TTC549 (cell line): ENCODE results near the gene CLK3.
"Not testable (repeated sequence)": the region's sequence is repeated elsewhere in the genome, so short reads cannot be mapped to it uniquely, and the experiment has no call there.

Experiments
- FAIRE-seq: peaks from 2 replicates; lab custom pipeline; 2012; peaks lifted over from hg19 to GRCh38; lab: Jason Lieb, UNC

The CLK3 gene

DNA sequence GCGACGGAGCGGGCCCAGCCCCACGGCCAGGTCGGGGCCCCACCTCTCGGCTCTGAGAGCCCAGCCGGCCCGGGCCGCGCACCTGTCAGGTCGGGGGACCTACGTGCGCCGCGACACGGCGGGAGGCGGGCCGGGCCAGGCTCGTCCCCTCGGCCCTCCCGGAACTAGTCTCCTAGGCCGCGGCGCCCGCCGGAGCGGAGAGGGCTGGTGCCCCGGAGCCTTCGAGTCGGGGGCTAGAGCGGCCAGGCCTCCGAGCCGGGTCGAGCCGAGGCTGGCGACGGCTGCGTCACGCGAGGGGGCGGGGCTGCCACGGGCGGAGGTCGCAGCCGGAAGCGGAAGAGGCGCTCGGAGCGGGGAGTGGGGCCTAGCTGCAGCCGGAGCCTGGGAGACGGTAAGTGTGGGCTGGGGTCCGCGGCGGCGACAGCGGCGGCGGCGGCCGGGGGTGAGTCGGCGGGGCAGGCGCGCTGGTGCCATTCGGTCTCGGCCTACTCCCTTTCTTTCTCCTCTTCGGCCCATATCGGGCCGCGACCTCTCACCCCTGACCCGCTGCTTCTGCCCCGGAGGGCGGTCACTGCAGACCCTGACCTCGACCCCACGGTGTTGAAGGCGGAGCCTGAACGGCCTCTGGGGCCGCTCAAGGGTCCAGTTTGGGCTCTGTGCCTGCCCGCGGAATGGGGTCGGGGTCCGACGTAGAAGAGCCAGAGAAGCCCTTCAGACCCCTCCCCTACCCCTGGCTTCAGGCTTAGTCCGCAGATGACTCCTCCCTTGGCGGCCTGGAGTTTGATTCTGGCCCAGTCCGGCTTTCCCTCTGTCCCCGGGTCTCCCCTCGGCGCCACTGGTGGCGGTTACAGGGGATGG is at the start of gene CLK3:
Gene CLK3 (plus strand): TSS at position 329 of the 858 bp plus-strand sequence. CDS start 3,361 bp downstream, outside the sequence.
- FAIRE-seq = no peak

DNA sequence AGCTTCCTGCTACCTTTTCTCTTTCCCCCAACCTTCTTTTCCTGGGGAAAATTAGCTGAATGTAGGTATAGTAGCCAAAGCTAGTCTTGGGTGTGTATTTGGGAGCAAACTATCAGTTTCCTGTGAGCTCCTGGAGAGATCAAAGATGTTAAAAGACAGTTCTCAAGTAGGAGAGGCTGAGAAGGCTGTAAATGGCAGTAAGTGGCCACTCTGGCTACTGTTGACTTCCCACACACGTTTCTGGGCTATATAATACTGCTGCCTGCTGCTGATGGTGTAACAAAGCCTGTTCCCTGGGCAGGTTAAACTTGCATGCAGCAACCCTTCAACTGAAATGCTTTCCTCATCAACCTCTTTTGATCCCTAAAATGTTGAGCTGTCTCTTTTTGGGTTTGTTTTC is 47.0 kb upstream of the CLK3 start:
- FAIRE-seq = no peak

DNA sequence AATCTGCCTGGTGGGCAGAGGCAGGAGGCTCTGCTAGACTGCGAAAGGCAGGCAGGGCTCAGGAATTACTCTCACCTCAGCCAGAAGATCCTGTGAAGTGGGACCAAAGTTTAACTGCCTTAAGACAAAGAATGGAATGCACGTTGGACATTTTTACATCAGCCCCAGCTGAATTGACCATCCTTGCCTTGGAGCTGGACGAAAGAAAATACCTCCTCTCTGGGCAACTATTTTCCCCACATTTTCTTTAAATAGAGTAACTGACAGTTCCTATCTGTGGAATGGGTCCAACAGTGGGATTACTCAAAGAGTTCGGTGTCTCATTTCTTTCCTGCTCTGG is 45.9 kb upstream of the CLK3 start:
- no peak for FAIRE-seq

DNA sequence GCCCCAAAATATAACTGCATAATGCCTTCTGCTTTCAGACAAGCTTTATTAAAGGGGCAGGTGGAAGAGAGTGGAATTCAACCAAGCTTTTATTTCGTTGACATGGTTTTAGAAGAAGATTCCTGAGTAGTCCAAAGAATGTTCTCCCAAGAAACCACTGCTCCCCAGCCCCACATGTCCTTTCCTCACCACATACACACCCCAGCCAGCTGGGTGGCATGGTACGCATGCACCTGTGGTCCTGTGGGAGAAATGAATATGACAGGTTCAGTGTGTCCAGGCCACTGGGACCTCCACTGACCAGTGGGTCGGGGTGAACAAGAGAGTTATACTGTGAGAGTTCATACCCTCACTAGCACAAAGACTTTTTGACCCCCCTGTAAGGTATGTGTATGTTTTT is 44.4 kb upstream of the CLK3 start:
- FAIRE-seq = no peak

DNA sequence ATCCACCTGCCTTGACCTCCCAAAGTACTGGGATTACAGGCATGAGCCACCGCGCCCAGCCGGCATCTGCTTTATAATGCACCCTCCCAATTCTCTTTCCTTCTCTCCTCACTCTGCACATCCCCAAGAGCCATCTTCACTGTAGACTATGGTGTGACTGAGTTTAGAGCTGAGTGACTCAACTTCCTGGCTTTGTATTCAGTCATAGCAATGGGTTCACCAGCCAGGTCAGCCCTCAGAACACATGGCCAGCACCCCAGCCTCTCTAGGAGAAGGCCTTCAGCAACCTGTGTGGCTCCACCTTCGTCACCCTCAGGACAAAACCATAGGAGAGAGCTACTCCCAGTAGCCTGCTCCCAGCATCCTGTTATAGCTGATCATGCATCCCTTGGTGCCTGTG is 41.6 kb upstream of the CLK3 start:
- no peak for FAIRE-seq

DNA sequence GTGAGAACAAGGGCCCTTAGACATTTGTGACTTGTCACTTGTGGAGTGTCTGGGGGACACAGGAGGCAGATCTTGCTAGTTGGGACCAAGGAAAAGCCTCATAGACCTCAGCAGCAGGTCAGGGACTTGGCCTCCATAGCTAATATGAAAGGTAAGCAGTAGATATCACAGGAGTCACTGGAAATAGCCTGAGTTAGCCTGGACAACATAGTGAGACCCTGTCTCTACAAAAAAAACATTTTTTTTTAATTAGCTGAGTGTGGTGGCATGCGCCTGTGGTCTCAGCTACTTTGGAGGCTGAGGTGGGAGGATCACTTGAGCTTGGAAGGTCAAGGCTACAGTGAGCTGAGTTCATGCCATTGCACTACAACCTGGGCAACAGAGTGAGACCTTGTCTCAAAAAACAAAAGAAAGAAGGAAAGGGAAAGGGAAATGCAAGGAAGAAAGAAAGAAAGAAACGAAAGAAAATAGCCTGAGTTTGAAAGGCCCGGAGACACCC is 37.1 kb upstream of the CLK3 start:
- FAIRE-seq = no peak

DNA sequence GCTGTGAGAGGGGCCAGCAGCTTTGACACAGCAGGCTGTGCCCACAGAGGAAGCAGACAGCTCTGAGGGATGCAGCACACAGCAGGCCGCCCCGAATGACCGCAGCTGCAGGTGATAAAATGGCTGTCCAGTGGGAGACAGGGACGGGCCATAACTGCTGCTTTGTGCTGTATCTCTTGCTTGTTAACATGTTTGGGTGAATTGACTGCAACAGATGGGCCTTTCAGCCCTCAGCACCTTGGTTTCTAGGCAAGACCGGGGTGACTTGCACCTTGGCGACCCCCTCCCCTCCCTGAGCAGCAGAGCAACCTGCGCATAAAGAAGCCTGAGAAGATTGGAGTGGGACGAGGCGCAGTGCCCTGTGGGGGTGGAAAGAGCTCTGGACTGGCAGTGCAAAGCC is 36.6 kb upstream of the CLK3 start:
- FAIRE-seq = no peak

DNA sequence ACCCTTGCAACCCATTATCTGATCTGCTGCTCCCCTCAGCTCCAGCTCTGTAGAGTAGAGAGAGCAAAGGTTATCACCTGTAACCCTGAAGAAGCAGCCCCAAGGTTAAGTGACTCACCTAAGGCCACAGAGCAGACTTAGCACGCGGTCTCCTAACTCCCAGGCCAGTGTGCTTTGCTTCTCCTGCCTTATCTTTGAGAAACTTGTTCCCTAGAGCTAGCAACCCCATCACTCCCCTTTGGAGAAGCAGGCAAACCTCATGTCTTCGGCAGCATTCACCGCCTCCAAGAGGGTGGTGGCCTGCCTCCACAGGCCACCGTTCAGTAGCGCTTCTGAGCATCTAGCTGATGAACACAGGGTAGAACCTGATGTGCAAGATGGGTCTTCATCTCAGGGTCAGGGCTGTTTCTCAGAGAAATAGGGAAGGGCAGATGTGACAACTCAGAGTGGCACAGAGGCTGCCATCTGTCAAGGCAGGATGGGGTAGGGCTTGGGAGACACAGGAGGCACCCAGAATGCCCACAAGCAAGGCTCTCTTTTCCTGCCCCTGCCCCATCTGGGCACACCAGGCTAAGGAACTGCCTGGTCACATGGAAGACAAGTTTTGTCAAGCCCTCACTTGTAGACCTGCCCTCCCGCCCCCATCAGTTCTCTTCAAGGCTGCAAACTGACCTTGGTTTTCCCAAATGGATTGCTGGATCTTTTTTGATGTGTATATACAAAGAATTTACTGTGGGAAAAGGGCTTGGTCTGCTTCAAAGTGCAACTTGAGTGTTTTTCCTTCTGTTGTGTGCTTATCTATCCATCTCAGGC is 34.9 kb upstream of the CLK3 start:
- FAIRE-seq = no peak

DNA sequence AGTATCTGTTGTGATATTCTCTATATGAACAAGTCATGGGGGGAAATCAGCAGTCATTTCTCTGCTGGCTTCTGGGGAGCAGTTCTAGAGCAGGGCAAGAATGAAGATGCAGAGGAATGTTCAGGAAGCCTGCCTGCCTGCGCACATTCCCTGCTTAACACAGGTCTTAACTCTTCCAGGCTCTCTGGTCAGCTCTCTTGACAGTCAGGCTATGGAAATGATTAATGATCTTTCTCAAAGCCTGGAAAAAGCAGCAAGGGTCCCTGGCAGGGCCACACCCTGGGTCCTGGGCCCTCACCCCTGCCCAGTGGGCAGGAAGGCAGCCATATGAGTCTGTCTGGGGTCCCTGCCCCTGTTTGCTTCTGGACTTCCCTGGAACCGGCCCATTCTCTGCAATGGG is 31.4 kb upstream of the CLK3 start:
- no peak for FAIRE-seq

DNA sequence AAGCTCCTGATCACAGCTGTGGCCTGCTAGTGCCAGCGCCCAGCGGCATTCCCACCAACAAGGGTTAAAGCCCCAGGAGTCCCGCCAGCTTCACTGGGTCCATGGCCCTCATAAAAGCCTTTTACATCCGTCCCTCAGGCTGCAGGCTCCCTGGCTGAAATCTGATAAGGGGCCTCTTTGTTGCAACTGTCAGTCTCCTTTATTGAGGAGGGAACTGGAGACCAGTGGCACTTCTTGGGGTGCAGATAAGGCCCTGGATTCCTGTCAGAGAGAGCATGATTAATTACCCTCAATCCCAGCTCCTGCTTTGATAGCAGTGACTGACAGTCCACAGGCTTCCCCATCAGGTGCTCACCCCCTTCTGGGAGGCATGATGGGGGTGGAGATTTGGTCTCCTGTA is 30.9 kb upstream of the CLK3 start:
- no peak for FAIRE-seq

DNA sequence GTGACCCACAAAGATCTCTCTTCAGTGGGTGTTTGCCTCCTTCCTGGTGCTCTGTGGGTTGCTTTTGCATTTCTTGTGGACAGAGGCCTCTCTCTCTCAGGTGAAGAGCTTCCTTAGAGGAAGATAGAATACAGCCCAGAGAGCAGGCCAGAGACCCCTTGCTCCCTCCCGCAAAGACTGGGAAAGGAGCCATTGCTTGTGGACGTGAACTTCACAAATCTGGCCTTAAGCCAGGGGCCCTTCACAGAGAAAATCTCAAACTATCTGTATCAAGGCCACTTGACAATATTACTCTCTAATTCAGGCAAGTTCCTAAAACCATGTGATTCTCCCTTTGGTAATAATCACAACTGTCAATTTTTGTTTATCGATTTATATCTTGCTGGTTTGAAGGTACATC is 30.4 kb upstream of the CLK3 start:
- FAIRE-seq = no peak

DNA sequence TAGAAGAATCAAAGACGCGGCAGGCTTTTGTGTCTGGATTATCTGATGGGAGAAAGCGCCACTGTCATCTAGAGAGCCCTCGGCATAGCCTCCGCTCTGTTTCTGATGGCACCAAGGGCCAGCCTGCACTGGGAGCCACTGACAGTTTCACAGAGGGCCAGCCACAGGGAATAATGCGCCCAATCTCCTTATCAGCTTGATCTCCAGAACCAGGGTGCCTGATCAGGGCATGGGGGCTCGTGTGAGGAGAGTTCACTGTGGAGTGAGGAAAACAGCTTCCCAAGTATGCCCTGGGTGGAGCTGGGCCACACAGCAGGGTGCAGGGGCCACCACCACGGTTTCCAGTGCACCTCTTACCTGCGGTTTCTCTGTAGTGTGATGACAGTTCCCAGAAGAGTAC is 29.8 kb upstream of the CLK3 start:
- no peak for FAIRE-seq

DNA sequence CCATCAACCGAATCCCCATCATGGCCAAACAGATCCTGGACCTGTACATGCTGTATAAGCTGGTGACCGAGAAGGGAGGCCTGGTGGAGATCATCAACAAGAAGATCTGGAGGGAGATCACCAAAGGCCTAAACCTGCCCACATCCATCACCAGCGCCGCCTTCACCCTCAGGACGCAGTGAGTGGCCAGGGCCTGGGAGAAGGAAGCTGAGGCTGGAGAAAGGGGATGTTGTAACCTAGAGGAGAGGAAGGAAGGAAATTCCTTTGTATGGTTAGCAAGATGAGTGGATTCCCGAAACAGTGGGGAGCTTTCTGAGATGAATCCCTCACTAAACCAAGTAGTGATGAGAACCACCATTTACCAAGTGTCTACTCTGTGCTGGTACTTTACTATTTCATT is 25.8 kb upstream of the CLK3 start:
- no peak for FAIRE-seq

DNA sequence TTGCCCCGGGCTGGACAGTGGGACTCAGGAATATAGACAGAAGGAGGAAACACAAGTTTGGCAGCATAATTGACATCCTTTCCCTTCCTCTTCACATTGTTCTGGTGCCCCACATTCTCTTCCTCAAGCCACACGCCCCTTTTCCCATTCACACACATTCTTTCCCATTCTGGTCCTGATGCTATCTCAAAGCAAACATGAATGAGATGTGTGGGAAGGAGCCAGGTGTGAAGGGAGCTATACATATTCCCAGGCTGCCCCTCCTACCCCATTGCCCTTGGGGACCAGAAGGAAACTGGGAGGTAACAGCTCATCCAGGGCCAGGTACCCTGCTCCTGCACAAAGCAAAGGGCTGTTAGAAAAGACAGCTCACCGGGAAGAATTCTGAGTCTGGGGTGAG is 23.4 kb upstream of the CLK3 start:
- no peak for FAIRE-seq

DNA sequence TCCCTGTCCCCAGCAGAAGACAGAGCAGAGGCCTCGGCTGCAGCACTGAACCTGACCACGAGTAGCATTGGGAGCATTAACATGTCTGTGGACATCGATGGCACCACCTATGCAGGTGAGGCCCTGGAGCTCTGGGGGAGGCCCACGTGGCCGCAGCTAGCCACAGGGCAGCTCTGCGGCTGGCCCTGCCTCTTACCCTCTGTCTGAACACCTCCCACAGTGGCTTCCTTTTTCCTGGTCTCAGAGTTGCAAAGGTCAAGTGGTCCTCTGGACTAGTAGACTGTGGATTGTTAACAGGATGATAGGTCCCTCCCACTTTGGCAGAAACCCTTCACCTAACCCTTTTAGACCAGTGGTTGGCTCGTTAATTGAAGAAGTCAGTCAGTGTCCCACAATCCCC is 22.5 kb upstream of the CLK3 start:
- no peak for FAIRE-seq

DNA sequence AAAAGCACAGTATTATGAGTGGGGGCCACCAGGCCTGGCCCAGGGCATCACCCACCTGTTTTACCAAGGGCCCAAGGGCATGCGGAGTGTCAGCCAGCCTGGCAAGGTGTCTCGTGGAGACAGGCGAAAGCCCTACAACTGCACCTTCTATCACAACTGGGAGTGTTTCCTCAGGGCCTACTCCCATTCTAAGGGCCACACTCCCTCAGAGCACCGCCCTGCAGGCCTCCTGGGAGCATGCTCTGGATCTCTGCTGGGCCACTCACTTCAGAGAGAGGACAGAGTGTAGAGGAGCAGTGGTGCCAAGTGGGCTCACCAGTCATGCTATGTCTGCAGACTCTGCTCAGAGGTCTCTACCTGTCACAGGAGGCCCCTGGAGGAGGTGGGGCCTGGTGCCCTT is 21.2 kb upstream of the CLK3 start:
- no peak for FAIRE-seq

DNA sequence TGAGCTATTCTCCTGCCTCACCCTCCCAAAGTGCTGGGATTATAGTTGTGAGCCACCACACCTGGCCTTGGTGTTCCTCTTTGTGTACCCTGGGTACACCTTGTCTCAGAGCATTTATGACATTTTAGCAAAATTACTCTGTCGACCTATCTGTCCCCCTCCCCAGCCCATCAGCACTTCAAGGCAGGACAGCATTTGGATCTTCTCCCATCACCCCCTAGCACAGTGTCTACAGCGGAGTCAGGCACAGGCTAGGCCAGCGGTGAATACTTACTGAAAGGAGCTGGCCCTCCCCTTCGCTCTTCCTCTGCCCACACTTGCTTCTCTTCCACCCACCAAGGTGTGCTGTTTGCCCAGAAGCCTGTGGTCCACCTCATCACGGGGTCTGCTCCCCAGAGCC is 20.4 kb upstream of the CLK3 start:
- FAIRE-seq = no peak

DNA sequence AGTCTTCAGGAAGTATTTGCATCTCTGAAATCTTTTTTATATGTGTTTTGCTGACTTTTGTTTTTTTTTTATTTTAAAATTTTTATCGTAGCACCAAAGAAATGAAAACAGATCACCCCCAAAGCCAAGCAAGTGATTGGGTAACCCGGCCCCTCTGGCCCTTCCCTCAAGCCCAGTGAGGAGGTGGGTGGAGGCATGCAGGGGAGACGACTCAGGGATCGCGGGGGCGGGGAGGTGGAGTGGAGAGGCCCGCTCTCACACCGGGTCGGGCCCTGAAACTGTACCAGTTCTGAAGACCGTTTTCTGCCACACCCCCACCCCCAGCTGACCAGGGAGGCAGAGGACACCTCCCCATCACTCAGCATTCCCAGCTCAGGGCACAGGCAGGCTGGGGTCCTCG is 18.9 kb upstream of the CLK3 start:
- FAIRE-seq = not testable (repeated sequence)

DNA sequence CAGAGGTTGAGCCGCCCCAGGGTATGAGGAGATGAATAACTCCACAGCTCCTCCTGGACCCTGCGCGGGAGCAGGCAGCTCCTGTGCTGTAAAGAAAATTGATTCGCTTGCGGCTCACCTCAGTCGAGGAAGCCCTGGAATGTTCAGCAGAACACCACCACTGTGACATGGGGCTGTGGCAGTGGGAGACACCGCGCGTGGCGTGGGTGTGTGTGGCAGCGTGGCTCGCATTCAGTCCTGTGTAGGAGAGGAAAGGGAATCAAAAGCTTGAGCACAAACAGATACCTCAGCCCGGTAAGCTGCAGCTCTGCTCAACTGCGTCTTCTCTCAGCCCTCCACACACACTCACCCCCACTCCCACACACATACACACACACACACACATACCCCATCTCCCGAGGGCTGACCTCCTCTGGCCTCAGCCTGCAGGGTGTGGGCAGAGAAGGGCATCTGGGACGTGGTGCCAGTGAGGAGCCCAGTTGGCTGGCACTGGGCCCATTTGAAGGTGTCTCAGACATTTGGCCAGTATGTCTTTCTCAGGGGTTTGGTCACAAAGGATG is 18.4 kb upstream of the CLK3 start:
- FAIRE-seq = not testable (repeated sequence)

DNA sequence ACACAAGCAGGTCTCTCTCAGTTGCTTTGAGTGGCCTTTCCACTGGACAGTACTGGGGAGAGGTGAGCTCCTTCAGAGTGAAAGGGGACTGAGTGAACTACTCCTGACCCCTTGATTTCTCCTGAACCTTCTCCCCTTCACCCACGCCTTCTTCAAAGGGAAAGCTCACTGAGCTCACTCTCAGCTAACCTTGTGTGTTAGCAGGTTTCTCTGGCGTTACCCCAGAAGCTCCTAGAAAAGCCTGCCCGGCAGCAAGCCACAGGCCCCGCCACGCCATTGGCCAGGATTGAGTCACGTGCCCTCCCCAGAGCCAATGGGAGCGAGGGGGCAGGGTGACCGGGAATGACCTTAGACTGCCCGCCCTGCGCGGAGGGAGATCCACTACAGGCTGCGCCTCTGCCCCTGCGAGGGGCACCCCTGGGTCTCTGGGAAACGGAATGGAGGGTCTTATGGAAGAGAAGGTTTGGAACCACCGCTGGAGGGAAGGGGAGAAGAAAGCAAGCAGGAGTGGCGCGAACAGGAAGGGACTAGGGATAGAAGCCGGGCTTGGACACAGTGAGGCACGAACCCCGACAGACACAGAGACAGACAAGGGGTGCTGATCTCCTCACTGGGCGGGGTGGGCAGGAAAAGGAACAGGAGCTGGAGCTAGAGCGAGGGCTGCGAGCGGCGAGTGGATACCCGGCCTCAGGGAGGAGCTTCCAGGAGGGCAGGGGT is 17.4 kb upstream of the CLK3 start:
- no peak for FAIRE-seq

DNA sequence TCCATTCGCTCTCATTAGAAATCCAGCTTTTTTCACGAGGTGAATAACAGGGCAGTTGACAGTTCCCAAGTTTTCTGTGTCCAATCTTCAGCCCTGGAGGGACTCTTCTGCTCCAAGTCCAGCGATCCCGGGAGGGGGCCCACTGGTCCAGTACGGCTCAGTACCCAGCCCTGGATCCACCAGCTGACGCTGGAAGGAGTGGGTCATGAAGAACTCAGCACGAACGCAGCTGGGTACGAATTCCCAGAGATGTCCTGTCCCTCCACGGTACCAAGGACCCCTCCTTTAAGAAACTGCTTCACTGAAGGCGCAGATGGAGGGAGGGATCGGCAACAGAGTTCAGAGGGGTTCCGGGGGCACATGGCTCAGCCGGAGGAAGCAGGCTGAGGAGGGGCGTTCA is 16.5 kb upstream of the CLK3 start:
- FAIRE-seq = no peak

DNA sequence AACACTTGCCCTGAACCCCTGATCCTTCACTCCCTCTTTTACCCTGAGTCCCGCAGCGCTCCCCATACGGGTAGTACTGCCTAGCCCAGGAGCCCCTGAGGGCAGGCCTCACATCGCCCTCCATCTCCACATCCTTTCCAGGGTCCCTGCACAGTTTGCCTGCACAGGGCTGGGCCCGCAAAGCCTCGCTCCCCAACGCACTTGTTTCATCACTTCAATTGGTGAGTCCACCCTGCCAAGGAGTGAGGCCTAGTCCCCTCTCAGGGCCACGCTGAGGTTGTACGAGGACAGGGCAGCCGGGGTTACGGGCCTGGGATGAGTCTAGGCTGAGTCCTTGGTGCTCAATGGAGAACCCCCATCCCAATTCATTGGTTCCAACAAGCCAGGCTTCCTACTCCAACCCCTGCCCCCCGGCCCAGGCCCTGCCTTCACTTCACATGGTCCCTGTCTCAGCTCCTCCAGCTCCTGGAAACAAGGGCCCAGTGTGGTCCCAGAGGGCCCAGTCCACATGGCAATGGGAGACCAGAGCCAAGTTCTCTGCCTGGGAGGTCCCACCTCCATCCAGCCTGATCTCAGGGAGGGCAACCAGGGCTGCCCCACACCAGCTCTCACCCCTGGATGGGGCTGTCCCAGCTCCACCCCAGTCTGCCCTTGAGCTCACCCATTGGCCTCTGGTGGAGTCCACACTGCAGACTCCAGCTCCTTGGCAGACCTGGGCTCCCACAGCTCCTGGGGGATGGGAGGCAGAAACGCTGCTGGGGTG is 12.4 kb upstream of the CLK3 start:
- no peak for FAIRE-seq
